K562 (cell line): ENCODE results near the gene PHKG1. TPM values are rescaled to one million over a fixed set of nuclear protein-coding genes. Genes with fewer than 3 reads are reported as not detected.

Experiments used
- E2F4 ChIP-seq: sonication (generic); formaldehyde crosslinking; IDR thresholded peaks from 2 replicates; pipeline ENCODE4 v1.8.0; 2022; ENCODE audit warnings: mild to moderate bottlenecking, low read depth, missing genetic modification reagents
- ERF ChIP-seq: fragments of 450-650 bp; formaldehyde crosslinking; IDR thresholded peaks from 2 replicates; pipeline ENCODE4 v1.4.0; 2020; ENCODE audit warnings: mild to moderate bottlenecking, mixed read lengths
- GTF2A2 ChIP-seq: IDR thresholded peaks from 2 replicates; pipeline ENCODE4 v1.6.1; 2016; ENCODE audit warnings: mild to moderate bottlenecking, missing genetic modification characterization, missing compliant biosample characterization
- HDAC8 ChIP-seq: fragments of 450-650 bp; IDR thresholded peaks from 2 replicates; pipeline ENCODE4 v1.6.1; 2016; ENCODE audit warnings: mild to moderate bottlenecking, missing genetic modification characterization, moderate library complexity, missing compliant biosample characterization
- HNRNPH1 ChIP-seq: fragments of 200-400 bp; formaldehyde crosslinking; optimal IDR thresholded peaks from 2 replicates; pipeline ENCODE3; 2017; ENCODE audit warnings: low read depth, mild to moderate bottlenecking, low read length, moderate library complexity
- IRF2 ChIP-seq: sonication (generic); formaldehyde crosslinking; IDR thresholded peaks from 2 replicates; pipeline ENCODE4 v1.8.1; 2022; ENCODE audit warnings: mild to moderate bottlenecking, missing genetic modification reagents
- TSHZ1 ChIP-seq: fragments of 250-450 bp; sonication (Bioruptor Pico); IDR thresholded peaks from 2 replicates; pipeline ENCODE4 v1.4.0; 2020; ENCODE audit warnings: mild to moderate bottlenecking, moderate library complexity
- ZBTB49 ChIP-seq: sonication (generic); formaldehyde crosslinking; IDR thresholded peaks from 2 replicates; pipeline ENCODE4 v1.8.0; 2022; ENCODE audit warnings: missing genetic modification reagents, mild to moderate bottlenecking, borderline replicate concordance
- ZEB2 ChIP-seq: fragments of 450-650 bp; IDR thresholded peaks from 2 replicates; pipeline ENCODE4 v1.6.1; 2016
- ZNF280B ChIP-seq: fragments of 250-450 bp; sonication (Bioruptor Pico); IDR thresholded peaks from 2 replicates; pipeline ENCODE4 v1.5.1; 2021; ENCODE audit warnings: mild to moderate bottlenecking
- ZNF311 ChIP-seq: fragments of 250-450 bp; sonication (Bioruptor Pico); IDR thresholded peaks from 2 replicates; pipeline ENCODE4 v1.4.0; 2020; ENCODE audit warnings: mild to moderate bottlenecking, moderate library complexity
- ZNF79 ChIP-seq: fragments of 250-450 bp; sonication (Bioruptor Pico); IDR thresholded peaks from 2 replicates; pipeline ENCODE4 v1.4.0; 2020; ENCODE audit warnings: low read depth, mild to moderate bottlenecking, moderate library complexity
- polyA plus RNA-seq, 8 experiments: library from polyadenylated mRNA; depleted of rRNA in 4 of 8; stranded (reverse) in 5 of 8; unstranded in 3 of 8; fragments of >200 nt; fragmentation: Nextera tagmentation in 2 of 8; fragmentation: Illumina TruSeq in 1 of 8; extraction: Ambion mirVana in 2 of 8; extraction: Trizol in 1 of 8; gene quantifications; 2 replicates each; pipeline versions ENCODE4 v1.2.1 to v1.2.3, GENCODE V29; 2011 to 2014; ENCODE audit warnings: inconsistent platforms in 1 of 8, missing spikeins in 1 of 8
- total RNA-seq, 7 experiments: library from RNA; depleted of rRNA in 6 of 7; stranded (reverse); fragments of >200 nt in 6 of 7; fragmentation: Illumina TruSeq in 2 of 7; extraction: Trizol in 2 of 7; gene quantifications; 2 replicates each; pipeline versions ENCODE4 v1.2.1 to v1.2.3, GENCODE V29; 2011 to 2021; ENCODE audit warnings: low replicate concordance in 1 of 7

Gene PHKG1
- total and polyA plus RNA-seq, 9 of the 15 experiments (the other 6 are each of a cell fraction or from before 2014, with no cell fraction given), result 0.10 to 0.83 (median 0.46) TPM

GRCh38 chr7:56051339-56052191 lies 41.2 kb downstream of the PHKG1 start, which contains the start of the genes CCT6A and PSPH (continued):
- no peak for TF ChIP-seq ZBTB49 (CRISPR knock-in tag)
- TF ChIP-seq ZNF79, result no peak
- TF ChIP-seq ZEB2, result 0 out of 2 replicates have a peak, but pooled peaks have one; percentile 44
- TF ChIP-seq ZNF280B (CRISPR knock-in tag), result no peak
- 0 out of 2 replicates have a peak, but pooled peaks have one; percentile 24 for TF ChIP-seq ERF
- no peak for TF ChIP-seq GTF2A2 (tag)
- no peak for TF ChIP-seq IRF2 (CRISPR knock-in tag)
- TF ChIP-seq ZNF311, result no peak
- TF ChIP-seq HDAC8, result peak; percentile 58; the same call in 1 of the 2 replicates
- TF ChIP-seq TSHZ1 (CRISPR knock-in tag), result no peak
- no peak for TF ChIP-seq HNRNPH1
- TF ChIP-seq E2F4 (CRISPR knock-in tag), result no peak
